HPDE6-E6E7 (cell line): ENCODE results near the gene TP53I3.
A peak's percentile ranks its signal among the peaks of the same experiment; 100 is the strongest.
"Not testable (repeated sequence)": the region's sequence is repeated elsewhere in the genome, so short reads cannot be mapped to it uniquely, and the experiment has no call there.

Experiments
- DNase-seq: peaks from one replicate; pipeline ENCODE4 v3.0.0; 2011; ENCODE audit warnings: missing footprints; ENCODE audit errors: extremely low spot score

The TP53I3 gene

GRCh38 chr2:24100732-24101131, 16.1 kb upstream of the TP53I3 start:
- not testable (repeated sequence) for DNase-seq

GRCh38 chr2:24095171-24095677, 10.6 kb upstream of the TP53I3 start:
- DNase-seq = not testable (repeated sequence)

GRCh38 chr2:24093270-24093669, 8.6 kb upstream of the TP53I3 start:
- not testable (repeated sequence) for DNase-seq

- no peak for DNase-seq
These were observed 4.3 kb upstream of the TP53I3 start for GRCh38 chr2:24088821-24089359.

GRCh38 chr2:24087032-24087431, 2.4 kb upstream of the TP53I3 start:
- DNase-seq = no peak

- no peak for DNase-seq
These were observed 1.6 kb upstream of the TP53I3 start for GRCh38 chr2:24086241-24086640.

- DNase-seq = no peak
These were observed 511 bp upstream of the TP53I3 start for GRCh38 chr2:24085200-24085489.

GRCh38 chr2:24083567-24084385, 858 bp downstream of the TP53I3 start:
- DNase-seq = peak; percentile 63

- no peak for DNase-seq
These were observed 1.7 kb downstream of the TP53I3 start for GRCh38 chr2:24082787-24083566.

GRCh38 chr2:24080701-24081100, 3.9 kb downstream of the TP53I3 start:
- DNase-seq = no peak

- DNase-seq = no peak
These were observed 6.8 kb downstream of the TP53I3 start for GRCh38 chr2:24077879-24078278.

GRCh38 chr2:24077535-24077877, 7.1 kb downstream of the TP53I3 start:
- no peak for DNase-seq

GRCh38 chr2:24076849-24077534, 7.6 kb downstream of the TP53I3 start:
- DNase-seq = peak; percentile 78

- DNase-seq = peak; percentile 93
These were observed 8.5 kb downstream of the TP53I3 start, which contains the start of gene SF3B6 for GRCh38 chr2:24075915-24076848. SF3B6 (minus strand) TSS chr2:24076326; CDS start chr2:24076229, 97 bp downstream.

GRCh38 chr2:24075259-24075658, 9.4 kb downstream of the TP53I3 start:
- no peak for DNase-seq

GRCh38 chr2:24073816-24074215, 10.8 kb downstream of the TP53I3 start:
- DNase-seq = no peak

GRCh38 chr2:24072259-24072658, 12.4 kb downstream of the TP53I3 start:
- no peak for DNase-seq

- DNase-seq = no peak
These were observed 19.3 kb downstream of the TP53I3 start for GRCh38 chr2:24065341-24065740.

GRCh38 chr2:24058564-24059271, 25.9 kb downstream of the TP53I3 start:
- DNase-seq = no peak

- no peak for DNase-seq
These were observed 28.9 kb downstream of the TP53I3 start for GRCh38 chr2:24055750-24056149.
